Stimulated activated CD4-positive, alpha-beta T cell treated with anti-CD3 and anti-CD28 coated beads, Interleukin-12 subunit alpha, Interleukin-12 subunit beta, amount 100 ng/mL, for 24 hours (primary cell): ENCODE measurements around the gene MET.
"Not testable (repeated sequence)": the region's sequence is repeated elsewhere in the genome, so short reads cannot be mapped to it uniquely, and the experiment has no call there.

ENCODE experiments used
- DNase-seq, 2 experiments: peaks; one replicate each; pipeline ENCODE4 v3.0.0-alpha.2; 2020; ENCODE audit warnings: low read depth in 2 of 2

The MET gene

DNA sequence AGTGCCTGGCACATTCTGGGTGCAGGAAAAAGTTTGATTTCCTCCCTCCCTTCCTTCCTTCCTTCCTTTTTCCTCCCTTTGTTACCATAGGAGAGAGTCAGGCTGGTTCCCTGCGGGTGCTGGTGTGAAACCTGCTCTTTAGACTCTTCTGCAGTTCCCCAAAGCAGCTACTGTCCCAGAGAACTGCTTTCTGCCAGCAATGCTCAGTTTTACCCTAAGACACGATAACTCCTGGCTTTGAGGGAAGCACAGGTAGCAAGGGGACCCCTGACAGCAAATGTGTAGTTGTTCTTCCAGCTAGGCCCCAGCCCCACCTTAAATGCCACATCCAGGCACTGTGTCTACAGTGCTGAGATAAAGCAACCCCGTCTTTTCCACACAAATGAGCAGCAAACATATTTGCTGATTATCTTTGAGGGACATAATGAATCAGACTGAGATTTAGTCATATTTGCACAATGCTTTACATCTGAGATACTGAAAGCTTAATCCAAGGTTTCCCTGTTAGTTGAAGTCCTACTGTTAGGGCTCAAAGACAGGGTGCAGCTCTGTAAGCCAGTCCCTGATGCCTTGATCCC lies 55.5 kb downstream of the MET start:
- no peak for DNase-seq

DNA sequence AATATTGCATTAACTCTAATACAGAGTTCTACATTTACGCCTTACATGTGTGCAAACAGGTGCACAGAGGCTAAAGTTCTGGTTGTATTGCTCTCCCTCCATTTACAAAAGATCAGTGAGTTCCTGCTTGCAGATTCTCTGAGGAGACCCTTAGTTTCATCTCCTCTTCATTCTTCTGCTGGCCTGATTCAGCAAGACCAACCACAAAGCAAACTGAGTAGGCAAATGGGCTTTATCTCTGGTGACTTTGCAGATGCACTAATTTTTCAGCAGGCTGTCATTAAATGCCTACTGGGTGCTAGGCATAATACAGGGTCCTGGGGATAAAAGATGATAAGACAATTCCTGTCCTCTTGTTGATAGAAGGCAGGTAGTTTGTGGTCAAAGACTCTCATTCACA lies 56.4 kb downstream of the MET start:
- DNase-seq, result no peak

DNA sequence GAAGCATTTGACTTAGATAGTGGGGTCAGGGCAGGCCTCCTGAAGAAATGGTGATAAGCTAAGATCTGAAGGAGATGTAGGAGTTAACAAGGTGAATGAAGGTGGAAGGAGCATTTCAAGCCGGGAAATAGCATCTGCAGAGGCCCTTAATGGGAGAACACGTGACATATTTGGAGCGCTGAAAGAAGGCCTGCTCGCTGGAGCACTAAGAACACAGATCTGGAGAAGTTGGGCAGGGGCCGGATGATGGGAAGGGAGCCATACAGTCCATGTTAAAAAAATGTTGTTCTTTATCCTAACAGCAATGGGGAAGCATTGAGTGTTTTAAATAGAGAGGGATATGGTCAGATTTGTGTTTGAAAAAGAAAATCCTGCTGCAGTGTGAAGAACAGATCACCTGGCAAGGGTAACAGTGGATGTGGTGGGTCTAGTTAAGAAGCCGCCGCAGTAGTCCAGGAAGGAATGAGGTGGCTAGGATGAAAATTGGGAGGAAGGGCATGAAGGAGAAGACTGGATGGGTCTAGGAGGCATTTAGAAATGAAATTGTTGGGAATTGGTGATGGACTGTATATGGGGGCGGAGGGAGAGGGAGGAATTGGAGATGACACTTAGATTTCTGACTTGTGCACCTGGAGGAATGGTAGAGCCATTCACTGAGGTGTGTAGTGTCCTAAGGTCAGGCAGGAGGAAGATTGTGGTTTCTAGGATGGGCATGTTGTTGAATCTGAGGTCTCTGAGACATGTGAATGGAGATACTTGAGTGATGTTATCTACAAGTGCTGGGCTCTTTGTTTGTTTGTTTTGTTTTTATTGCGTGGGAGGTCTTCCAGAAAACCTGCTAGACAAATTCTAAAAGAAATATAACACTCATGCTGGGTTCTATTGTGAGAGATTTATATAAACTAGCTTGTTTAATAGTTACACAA lies 58.4 kb downstream of the MET start:
- DNase-seq, result no peak

DNA sequence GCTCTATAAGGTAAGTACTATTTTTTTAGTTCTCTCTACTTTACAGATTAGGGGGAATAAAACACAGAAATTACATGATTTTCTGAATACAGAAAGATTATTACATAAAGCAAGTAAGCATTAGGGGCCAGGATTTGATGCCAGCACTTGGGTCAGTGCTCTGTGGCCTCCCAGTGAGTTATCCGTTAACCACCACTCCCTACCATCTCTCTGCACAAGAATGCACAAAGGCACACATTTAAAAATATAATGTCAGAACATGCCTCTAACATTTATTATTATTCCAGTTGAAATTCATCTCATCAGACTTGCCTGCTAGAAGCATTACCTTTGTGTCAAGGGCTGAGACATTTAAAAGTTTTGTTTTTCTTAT lies 59.0 kb downstream of the MET start:
- DNase-seq, result no peak

DNA sequence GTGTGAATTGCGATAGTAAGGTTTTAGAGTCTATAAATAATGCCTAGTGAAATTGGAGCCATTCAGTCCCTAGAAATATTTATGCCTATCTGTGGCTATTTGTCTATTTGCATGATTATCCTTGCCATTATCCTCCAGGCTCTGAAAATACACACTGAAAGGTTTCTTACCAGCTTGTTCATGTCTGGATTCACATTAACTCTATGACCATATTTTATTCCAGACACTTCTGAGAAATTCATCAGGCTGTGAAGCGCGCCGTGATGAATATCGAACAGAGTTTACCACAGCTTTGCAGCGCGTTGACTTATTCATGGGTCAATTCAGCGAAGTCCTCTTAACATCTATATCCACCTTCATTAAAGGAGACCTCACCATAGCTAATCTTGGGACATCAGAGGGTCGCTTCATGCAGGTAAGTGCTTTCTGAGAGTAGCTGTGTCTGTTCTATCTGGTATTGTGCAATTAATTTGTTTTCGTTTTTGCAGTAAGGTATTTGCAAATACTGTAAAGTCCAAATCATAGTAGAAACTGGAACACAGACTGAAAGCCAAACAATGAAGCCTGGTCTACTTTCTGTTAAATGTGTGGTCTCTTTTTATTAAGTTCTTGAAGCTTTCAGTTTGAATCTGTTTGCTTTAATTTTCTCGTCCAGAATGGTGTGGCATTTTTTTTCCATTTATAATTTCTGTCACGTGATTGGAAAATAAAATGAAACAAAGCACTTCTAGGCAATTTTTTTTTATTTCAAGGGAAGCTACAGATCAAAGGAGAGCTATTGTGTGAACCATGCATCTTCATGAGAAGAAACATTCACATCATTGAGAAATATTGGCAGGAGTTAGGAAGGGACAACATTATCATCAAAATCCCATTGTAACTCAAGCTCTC lies 59.7 kb downstream of the MET start:
- no peak for DNase-seq

DNA sequence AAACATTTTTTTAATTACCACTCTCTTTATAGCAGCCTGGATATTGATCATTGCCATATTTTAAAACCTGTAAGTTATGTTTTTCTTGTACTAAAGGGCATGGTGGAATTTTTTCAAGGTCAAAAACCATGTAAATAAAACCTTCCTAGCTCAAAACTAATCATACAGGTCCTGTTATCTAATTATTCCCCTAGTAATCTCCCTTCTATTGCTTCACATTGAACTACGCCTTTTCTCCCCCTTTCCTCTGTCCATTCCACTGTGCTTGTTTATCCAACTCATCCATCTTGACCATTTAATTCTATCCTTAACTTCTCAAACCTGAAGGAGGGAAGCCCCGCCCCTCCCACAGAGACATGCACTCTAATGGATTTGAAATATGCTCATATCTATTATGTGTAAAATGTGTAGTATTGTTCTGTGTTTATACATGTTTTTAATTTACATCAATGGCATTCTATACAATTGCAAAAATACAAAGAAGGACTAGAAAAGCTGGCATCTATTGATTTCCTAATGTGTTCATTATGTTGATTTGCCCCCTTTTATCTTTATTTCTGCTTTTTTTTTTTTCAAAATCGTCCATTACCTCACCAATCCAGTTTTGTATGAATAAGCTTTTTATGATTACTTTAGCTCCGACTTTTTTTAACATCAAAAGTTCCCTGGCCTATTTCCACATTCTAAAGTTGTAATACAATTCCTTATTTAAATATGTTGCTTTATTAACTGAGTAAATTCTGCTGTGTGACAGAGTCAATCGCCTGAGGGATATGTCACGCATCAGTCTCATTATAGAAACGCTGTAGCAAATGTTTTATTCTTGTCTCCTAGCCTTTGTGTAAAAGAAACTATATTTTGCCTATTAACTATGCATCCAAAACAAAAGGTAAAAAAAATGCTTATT lies 61.0 kb downstream of the MET start:
- no peak for DNase-seq

DNA sequence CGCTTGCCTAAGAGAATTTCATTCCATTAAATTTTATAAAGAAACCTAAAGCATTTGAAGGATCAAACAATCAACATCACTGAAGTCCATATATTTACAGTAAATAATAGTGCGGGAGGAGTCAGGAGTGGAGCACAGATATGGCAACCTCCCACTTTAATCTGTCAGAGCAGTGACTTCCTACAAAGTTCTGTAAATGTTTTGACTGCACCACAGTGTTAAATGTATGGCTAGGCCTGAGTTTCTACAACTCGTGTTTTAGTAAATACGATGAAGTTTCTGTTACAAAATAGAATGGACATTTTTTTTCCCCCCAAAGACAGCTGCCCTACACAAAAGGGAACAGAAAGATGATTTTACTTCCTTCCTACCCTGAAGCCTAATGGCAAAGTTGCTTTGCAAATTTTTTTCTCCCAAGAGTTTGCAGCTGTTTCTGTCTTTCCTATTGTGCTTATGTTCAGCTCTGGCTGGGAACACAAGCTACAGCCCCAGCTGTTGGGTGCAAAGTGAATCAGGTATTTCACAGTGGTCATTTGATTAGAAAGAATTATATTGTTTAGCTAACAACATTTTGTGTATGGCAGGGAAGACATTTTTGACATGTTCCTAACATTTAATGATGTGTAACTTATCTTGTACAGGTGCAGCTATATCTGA lies 62.1 kb downstream of the MET start:
- DNase-seq, result no peak

DNA sequence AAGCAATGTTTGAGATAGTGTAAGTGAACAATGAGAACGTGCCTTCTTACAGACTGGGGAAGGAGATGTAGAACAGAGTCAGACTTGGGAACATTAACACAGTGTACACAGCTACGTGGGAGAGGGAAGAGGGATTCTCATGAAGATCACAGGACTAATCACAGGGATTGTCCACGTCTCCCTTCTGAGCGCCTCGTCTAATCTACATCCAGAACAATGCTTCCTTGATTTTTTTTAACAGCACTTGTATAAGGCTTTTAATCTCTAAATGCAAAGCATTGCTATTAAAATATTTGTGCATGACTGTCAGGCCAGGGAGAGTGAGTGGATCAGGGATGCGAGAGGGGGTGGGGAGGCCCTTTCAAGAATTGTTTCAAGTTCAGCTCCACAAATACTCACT lies 62.7 kb downstream of the MET start:
- no peak for DNase-seq

DNA sequence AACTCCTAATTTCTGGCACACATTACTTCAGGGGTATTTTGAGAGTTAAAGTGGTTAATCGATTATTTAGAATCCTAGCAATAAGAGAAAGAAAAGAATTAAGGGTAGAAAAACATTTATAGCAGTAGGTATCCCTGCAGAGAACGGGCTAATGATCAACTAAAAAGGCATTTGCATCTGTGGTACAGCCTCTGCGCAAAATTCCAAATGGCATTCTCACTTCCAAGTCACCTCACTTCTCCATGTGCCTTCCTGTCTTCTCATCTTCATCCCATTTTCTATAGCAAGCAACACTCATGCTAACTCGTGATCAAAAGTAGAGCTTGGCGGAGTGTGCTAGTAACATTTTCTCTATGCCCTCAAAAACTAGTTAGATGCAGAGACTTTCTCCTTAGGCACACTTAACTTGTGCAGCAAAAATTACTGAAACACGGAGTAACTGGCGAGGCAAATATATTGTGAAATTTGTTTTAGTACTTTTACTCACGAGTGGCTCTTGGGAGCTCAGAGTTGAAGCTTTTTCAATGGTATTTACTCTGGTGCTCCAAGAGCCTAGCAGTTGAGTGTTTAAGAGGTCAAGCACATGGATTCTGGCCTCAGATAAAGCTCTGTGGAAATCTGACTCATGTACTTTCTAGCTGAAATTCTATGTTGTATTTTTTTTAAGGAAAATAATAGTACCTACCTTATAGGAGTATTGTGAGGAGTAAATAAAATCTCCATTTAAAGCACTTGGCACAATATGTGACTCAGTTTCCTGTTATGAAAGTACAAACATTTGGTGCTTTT lies 65.1 kb downstream of the MET start:
- no peak for DNase-seq

DNA sequence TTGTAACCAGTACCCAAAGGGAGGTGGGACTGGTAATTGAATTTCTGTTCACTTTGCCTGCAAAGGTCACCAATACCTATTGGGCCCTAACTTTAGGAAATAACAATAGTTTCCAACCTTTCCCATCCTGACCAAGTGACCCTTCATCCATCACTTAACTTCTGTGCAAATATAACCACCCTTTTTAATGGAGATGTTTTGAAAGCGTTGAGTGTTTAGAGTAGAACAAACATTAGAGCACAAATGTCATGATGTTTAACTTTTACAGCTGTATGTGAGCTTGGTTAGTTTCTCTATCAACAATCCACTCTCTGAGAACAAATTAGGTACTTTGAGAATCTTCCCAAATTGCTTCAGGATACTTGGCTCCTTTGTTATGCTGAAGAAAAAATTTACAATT lies 66.4 kb downstream of the MET start:
- DNase-seq, result no peak

DNA sequence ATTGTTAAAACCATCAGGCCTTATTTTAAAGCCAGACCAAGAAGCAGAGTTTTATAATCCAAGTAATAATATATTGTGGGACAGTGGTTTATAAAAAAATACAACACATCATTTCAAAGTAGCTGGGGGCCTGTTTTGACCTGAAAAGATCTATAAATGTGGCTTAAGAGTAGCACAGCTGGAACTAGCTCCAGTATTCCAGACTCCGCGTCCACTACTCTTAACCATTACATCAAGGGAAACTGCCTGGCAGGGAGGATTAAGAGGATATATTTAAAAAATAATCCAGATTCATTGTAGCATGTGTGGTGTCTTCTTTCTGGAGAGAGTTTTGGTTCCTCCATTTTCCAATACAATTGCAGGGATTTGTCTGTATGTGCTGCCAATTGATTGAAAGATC lies 67.3 kb downstream of the MET start:
- no peak for DNase-seq

DNA sequence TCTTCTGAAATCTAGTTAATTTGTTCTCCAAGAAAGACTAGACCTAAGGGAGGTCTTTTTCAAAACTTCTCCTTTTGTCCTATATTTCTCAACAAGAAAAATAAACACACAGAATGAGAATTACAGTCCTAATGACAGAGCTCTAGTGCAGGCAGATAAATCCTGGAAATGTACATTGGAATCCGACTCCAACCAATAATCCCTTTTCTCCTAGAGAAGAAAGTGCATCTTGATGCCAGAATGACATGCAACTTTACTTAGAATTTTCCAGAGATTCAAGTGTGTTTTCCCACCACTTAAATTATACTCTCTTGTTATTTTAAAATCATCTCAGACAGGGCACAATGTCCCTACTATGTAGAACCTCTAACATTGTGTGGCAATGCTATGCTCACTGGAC lies 68.2 kb downstream of the MET start:
- no peak for DNase-seq

DNA sequence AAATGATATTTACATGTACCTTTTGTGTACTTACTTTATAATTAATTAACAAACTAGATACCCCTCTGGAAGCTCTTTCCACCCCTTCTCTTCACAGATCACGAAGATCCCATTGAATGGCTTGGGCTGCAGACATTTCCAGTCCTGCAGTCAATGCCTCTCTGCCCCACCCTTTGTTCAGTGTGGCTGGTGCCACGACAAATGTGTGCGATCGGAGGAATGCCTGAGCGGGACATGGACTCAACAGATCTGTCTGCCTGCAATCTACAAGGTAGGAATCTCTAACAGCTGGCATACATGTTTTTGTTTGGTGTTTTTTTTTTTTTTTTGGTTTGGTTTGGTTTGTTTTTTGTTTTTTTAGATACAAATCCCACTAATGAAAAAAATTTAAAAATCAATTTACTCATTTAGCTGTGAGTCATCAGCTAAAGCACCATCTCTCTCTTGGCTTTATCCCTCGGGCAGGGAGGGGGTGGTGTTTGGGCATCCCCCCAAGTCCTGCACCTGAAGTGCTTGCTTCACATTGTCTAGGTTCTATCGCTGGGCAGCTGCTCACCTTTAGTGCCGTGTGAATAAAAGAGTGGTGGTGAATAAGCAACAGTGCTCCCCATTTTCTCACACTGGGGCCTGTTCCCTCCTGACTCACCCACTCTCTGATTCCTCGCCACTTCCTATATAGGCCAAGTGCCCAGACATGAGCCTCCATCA lies 68.9 kb downstream of the MET start:
- DNase-seq, result no peak

DNA sequence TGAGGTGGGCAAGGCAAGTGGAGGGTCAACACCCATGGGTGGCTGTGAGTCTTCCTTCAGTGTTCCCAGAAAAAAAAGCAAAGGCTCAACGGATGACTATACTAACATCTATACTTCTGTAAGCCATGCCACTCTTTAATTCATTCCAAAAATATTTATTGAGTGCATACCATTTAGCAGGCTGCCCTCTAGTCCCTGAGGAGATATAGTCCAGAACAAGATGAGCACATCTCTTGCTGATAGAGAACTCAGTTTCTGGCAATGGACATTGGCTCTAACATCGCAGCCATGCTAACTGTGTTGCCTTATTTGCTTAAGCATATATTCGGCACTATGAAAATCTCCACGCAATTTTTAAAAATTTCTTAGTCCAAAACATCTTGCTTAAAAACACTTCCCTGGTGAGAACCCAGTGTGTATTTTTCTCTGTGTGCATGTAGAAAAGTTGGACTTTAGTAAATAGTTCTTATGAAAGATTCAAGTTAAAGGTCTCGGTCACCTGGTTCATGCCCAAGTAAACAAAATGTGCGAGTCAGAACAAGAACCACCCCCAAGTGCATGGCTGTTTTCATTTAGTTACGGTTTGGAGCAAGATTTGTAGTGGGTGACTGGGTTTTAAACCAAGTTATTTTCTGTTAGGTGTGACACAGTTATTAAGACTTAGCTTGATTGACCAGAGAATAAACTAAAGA lies 69.8 kb downstream of the MET start:
- DNase-seq, result no peak

DNA sequence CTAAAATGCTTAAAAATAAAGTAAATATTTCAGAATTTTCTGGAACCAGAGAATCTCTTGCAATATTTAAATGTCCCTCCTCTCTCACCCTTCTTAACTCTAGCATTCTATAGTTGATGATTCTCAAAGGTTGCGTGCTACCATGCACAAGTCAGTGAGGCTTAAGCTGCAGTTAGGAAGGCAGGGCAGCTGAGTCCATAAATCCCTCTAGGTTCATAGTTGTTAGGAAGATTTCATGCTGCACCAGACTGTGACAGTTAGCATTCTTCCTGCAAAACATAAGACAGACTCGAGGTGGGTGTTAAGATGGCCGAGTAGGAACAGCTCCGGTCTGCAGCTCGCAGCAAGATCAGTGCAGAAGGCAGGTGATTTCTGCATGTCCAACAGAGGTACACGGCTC lies 70.6 kb downstream of the MET start:
- no peak for DNase-seq

DNA sequence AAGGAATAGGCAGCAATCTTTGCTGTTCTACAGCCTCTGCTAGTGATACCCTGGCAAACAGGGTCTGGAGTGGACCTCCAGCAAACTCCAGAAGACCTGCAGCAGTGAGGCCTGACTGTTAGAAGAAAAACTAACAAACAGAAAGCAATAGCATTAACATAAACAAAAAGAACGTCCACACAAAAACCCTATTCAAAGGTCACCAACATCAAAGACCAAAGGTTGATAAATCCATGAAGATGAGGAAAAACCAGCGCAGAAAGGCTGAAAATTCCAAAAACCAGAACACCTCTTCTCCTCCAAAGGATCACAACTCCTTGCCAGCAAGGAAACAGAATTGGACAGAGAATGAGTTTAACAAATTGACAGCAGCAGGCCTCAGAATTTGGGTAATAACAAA lies 71.8 kb downstream of the MET start:
- not testable (repeated sequence) for DNase-seq

DNA sequence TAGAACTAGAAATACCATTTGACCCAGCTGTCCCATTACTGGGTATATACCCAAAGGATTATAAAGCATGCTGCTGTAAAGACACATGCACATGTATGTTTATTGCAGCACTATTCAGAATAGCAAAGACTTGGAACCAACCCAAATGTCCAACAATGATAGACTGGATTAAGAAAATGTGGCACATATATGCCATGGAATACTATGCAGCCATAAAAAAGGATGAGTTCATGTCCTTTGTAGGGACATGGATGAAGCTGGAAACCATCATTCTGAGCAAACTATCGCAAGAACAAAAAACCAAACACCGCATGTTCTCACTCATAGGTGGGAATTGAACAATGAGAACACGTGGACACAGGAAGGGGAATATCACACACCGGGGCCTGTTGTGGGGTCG lies 74.4 kb downstream of the MET start:
- DNase-seq, result not testable (repeated sequence)

DNA sequence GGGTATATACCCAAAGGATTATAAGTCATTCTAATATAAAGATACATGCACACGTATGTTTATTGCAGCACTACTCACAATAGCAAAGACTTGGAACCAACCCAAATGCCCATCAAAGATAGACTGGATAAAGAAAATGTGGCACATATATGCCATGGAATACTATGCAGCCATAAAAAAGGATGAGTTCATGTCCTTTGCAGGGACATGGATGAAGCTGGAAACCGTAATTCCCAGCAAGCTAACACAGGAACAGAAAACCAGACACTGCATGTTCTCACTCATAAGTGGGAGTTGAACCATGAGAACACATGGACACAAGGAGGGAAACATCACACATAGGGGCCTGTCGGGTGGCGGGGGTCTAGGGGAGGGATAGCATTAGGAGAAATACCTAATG lies 79.1 kb downstream of the MET start:
- DNase-seq, result not testable (repeated sequence)
